ENCODE data around the gene SLC25A23. TPM values are rescaled to one million over a fixed set of nuclear protein-coding genes. Genes with fewer than 3 reads are reported as not detected.

SLC25A23 gene
- total RNA-seq, 1 donor from 2014 or later = 20.3 TPM

GRCh38 chr19:6476155-6476895 is 16.7 kb upstream of the SLC25A23 start:
- Mint-ChIP-seq H3K27me3 (ENCODE audit: insufficient read depth) (no peaks in the 10 kb centered on the region), H3K4me3 (no peak overlapping the region), H3K9me3 (no peaks in the 10 kb centered on the region), H3K27ac (no peak overlapping the region), H3K36me3 (ENCODE audit: low read depth) (peaks cover 13% of the 10 kb centered on the region), H3K4me1 (ENCODE audit: low read depth) (peaks cover 14% of the 10 kb centered on the region)
- DNase-seq (ENCODE audit: low spot score) = peak; percentile 50
- intact Hi-C loops (cut with micrococcal nuclease) = loop anchor here (1.0 kb wide), 3 partner anchors 16 to 103 kb away; no protein-coding TSS in a partner anchor

- DNase-seq (ENCODE audit: low spot score) = no peak
- H3K27me3 Mint-ChIP-seq (ENCODE audit: insufficient read depth) = no peaks in the 10 kb centered on the region
- H3K4me1 Mint-ChIP-seq (ENCODE audit: low read depth) = peaks cover 8% of the 10 kb centered on the region
- H3K4me3 Mint-ChIP-seq = no peak overlapping the region
- H3K36me3 Mint-ChIP-seq (ENCODE audit: low read depth) = peaks cover 15% of the 10 kb centered on the region
- no peaks in the 10 kb centered on the region for H3K9me3 Mint-ChIP-seq
- intact Hi-C loops (cut with micrococcal nuclease) = loop anchor here (1.0 kb wide), 3 partner anchors 15 to 102 kb away; no protein-coding TSS in a partner anchor
- H3K27ac Mint-ChIP-seq = no peak overlapping the region
These were observed 15.9 kb upstream of the SLC25A23 start for GRCh38 chr19:6475321-6476108.

- H3K27ac Mint-ChIP-seq = no peak overlapping the region
- H3K9me3 Mint-ChIP-seq = no peaks in the 10 kb centered on the region
- H3K4me3 Mint-ChIP-seq = no peak overlapping the region
- H3K27me3 Mint-ChIP-seq (ENCODE audit: insufficient read depth) = no peaks in the 10 kb centered on the region
- DNase-seq (ENCODE audit: low spot score) = no peak
- H3K4me1 Mint-ChIP-seq (ENCODE audit: low read depth) = no peaks in the 10 kb centered on the region
- intact Hi-C loops (cut with micrococcal nuclease) = no loop called here
- H3K36me3 Mint-ChIP-seq (ENCODE audit: low read depth) = peaks cover 24% of the 10 kb centered on the region
These were observed 14.1 kb upstream of the SLC25A23 start for GRCh38 chr19:6473647-6474046.

- peaks cover 29% of the 10 kb centered on the region for H3K36me3 Mint-ChIP-seq (ENCODE audit: low read depth)
- H3K27me3 Mint-ChIP-seq (ENCODE audit: insufficient read depth) = no peaks in the 10 kb centered on the region
- intact Hi-C loops (cut with micrococcal nuclease) = no loop called here
- H3K4me1 Mint-ChIP-seq (ENCODE audit: low read depth) = no peaks in the 10 kb centered on the region
- no peak overlapping the region for H3K4me3 Mint-ChIP-seq
- no peaks in the 10 kb centered on the region for H3K9me3 Mint-ChIP-seq
- no peak for DNase-seq (ENCODE audit: low spot score)
- no peak overlapping the region for H3K27ac Mint-ChIP-seq
These were observed 13.1 kb upstream of the SLC25A23 start for GRCh38 chr19:6472713-6473112.

GRCh38 chr19:6471076-6471475 is 11.5 kb upstream of the SLC25A23 start:
- no peaks in the 10 kb centered on the region for H3K9me3 Mint-ChIP-seq
- no peak for DNase-seq (ENCODE audit: low spot score)

GRCh38 chr19:6470173-6470572 is 10.6 kb upstream of the SLC25A23 start:
- Mint-ChIP-seq H3K4me1 (ENCODE audit: low read depth) (no peaks in the 10 kb centered on the region), H3K4me3 (no peak overlapping the region), H3K36me3 (ENCODE audit: low read depth) (peaks cover 24% of the 10 kb centered on the region), H3K9me3 (no peaks in the 10 kb centered on the region), H3K27ac (no peak overlapping the region), H3K27me3 (ENCODE audit: insufficient read depth) (no peaks in the 10 kb centered on the region)
- intact Hi-C loops (cut with micrococcal nuclease) = no loop called here
- DNase-seq (ENCODE audit: low spot score) = no peak

More at GRCh38 chr19:6471076-6471475, 11.5 kb upstream of the SLC25A23 start:
- H3K27ac Mint-ChIP-seq = no peak overlapping the region
- H3K4me1 Mint-ChIP-seq (ENCODE audit: low read depth) = no peaks in the 10 kb centered on the region
- H3K36me3 Mint-ChIP-seq (ENCODE audit: low read depth) = peaks cover 27% of the 10 kb centered on the region
- H3K4me3 Mint-ChIP-seq = no peak overlapping the region
- intact Hi-C loops (cut with micrococcal nuclease) = no loop called here
- H3K27me3 Mint-ChIP-seq (ENCODE audit: insufficient read depth) = no peaks in the 10 kb centered on the region

- DNase-seq (ENCODE audit: low spot score) = no peak
- intact Hi-C loops (cut with micrococcal nuclease) = no loop called here
- H3K36me3 Mint-ChIP-seq (ENCODE audit: low read depth) = peaks cover 21% of the 10 kb centered on the region
- H3K27ac Mint-ChIP-seq = no peak overlapping the region
- no peaks in the 10 kb centered on the region for H3K4me1 Mint-ChIP-seq (ENCODE audit: low read depth)
- H3K4me3 Mint-ChIP-seq = no peak overlapping the region
- H3K27me3 Mint-ChIP-seq (ENCODE audit: insufficient read depth) = peaks cover 4% of the 10 kb centered on the region
- H3K9me3 Mint-ChIP-seq = no peaks in the 10 kb centered on the region
These were observed 7.8 kb upstream of the SLC25A23 start for GRCh38 chr19:6467384-6467783.

- H3K36me3 Mint-ChIP-seq (ENCODE audit: low read depth) = peaks cover 21% of the 10 kb centered on the region
- H3K4me1 Mint-ChIP-seq (ENCODE audit: low read depth) = no peaks in the 10 kb centered on the region
- no peak overlapping the region for H3K27ac Mint-ChIP-seq
- no peak for DNase-seq (ENCODE audit: low spot score)
- intact Hi-C loops (cut with micrococcal nuclease) = no loop called here
- H3K9me3 Mint-ChIP-seq = no peaks in the 10 kb centered on the region
- no peak overlapping the region for H3K4me3 Mint-ChIP-seq
- peaks cover 4% of the 10 kb centered on the region for H3K27me3 Mint-ChIP-seq (ENCODE audit: insufficient read depth)
These were observed 7.1 kb upstream of the SLC25A23 start for GRCh38 chr19:6466526-6467248.

- DNase-seq (ENCODE audit: low spot score) = no peak
- Mint-ChIP-seq H3K4me1 (ENCODE audit: low read depth) (no peaks in the 10 kb centered on the region), H3K27me3 (ENCODE audit: insufficient read depth) (peaks cover 4% of the 10 kb centered on the region), H3K27ac (no peak overlapping the region), H3K4me3 (no peak overlapping the region), H3K36me3 (ENCODE audit: low read depth) (peaks cover 18% of the 10 kb centered on the region), H3K9me3 (no peaks in the 10 kb centered on the region)
- intact Hi-C loops (cut with micrococcal nuclease) = no loop called here
These were observed 6.1 kb upstream of the SLC25A23 start for GRCh38 chr19:6465663-6466062.

- H3K27me3 Mint-ChIP-seq (ENCODE audit: insufficient read depth) = peaks cover 4% of the 10 kb centered on the region
- no peaks in the 10 kb centered on the region for H3K9me3 Mint-ChIP-seq
- peaks cover 2% of the 10 kb centered on the region for H3K4me1 Mint-ChIP-seq (ENCODE audit: low read depth)
- H3K36me3 Mint-ChIP-seq (ENCODE audit: low read depth) = peaks cover 15% of the 10 kb centered on the region
- no peak overlapping the region for H3K27ac Mint-ChIP-seq
- intact Hi-C loops (cut with micrococcal nuclease) = no loop called here
- DNase-seq (ENCODE audit: low spot score) = no peak
- no peak overlapping the region for H3K4me3 Mint-ChIP-seq
These were observed 5.4 kb upstream of the SLC25A23 start for GRCh38 chr19:6465006-6465405.

GRCh38 chr19:6464070-6464873 is 4.7 kb upstream of the SLC25A23 start, which contains the start of gene CRB3:
TSS of gene CRB3 (plus strand) at chr19:6464271. CDS start at chr19:6464702, 431 bp downstream.
- Mint-ChIP-seq H3K4me3 (no peak within 1 kb of the TSS), H3K36me3 (ENCODE audit: low read depth) (peaks cover 11% of the 10 kb centered on the region), H3K27ac (no peak within 1 kb of the TSS), H3K4me1 (ENCODE audit: low read depth) (peaks cover 4% of the 10 kb centered on the region), H3K9me3 (no peaks in the 10 kb centered on the region), H3K27me3 (ENCODE audit: insufficient read depth) (peaks cover 4% of the 10 kb centered on the region)
- no peak for DNase-seq (ENCODE audit: low spot score)
- intact Hi-C loops (cut with micrococcal nuclease) = no loop called here
